AG09319 (cell line): ENCODE data around the gene TEDC2.

ENCODE experiments used
- DNase-seq: peaks from one replicate; pipeline ENCODE4 v3.0.0-alpha.2; 2010; ENCODE audit warnings: low read depth; ENCODE audit errors: extremely low read depth
- TF ChIP-seq, protein P1 (sequence below): IDR thresholded peaks from 2 replicates; pipeline ENCODE4 v1.5.1; 2011; ENCODE audit warnings: low read depth, mild to moderate bottlenecking, inconsistent platforms, low read length, moderate library complexity

Gene TEDC2

DNA sequence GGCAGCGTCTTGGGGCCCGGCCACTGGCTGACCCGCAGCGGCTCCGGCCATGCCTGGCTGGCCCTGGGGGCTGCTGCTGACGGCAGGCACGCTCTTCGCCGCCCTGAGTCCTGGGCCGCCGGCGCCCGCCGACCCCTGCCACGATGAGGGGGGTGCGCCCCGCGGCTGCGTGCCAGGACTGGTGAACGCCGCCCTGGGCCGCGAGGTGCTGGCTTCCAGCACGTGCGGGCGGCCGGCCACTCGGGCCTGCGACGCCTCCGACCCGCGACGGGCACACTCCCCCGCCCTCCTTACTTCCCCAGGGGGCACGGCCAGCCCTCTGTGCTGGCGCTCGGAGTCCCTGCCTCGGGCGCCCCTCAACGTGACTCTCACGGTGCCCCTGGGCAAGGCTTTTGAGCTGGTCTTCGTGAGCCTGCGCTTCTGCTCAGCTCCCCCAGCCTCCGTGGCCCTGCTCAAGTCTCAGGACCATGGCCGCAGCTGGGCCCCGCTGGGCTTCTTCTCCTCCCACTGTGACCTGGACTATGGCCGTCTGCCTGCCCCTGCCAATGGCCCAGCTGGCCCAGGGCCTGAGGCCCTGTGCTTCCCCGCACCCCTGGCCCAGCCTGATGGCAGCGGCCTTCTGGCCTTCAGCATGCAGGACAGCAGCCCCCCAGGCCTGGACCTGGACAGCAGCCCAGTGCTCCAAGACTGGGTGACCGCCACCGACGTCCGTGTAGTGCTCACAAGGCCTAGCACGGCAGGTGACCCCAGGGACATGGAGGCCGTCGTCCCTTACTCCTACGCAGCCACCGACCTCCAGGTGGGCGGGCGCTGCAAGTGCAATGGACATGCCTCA is 12.0 kb downstream of the TEDC2 start:
- DNase-seq, result no peak
- TF ChIP-seq, protein P1, sequence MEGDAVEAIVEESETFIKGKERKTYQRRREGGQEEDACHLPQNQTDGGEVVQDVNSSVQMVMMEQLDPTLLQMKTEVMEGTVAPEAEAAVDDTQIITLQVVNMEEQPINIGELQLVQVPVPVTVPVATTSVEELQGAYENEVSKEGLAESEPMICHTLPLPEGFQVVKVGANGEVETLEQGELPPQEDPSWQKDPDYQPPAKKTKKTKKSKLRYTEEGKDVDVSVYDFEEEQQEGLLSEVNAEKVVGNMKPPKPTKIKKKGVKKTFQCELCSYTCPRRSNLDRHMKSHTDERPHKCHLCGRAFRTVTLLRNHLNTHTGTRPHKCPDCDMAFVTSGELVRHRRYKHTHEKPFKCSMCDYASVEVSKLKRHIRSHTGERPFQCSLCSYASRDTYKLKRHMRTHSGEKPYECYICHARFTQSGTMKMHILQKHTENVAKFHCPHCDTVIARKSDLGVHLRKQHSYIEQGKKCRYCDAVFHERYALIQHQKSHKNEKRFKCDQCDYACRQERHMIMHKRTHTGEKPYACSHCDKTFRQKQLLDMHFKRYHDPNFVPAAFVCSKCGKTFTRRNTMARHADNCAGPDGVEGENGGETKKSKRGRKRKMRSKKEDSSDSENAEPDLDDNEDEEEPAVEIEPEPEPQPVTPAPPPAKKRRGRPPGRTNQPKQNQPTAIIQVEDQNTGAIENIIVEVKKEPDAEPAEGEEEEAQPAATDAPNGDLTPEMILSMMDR, result no peak

DNA sequence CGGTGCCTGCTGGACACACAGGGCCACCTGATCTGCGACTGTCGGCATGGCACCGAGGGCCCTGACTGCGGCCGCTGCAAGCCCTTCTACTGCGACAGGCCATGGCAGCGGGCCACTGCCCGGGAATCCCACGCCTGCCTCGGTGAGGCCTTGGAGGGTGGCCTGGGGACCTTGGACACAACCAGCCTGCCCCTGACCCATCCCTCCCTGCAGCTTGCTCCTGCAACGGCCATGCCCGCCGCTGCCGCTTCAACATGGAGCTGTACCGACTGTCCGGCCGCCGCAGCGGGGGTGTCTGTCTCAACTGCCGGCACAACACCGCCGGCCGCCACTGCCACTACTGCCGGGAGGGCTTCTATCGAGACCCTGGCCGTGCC is 12.6 kb downstream of the TEDC2 start:
- no peak for DNase-seq

DNA sequence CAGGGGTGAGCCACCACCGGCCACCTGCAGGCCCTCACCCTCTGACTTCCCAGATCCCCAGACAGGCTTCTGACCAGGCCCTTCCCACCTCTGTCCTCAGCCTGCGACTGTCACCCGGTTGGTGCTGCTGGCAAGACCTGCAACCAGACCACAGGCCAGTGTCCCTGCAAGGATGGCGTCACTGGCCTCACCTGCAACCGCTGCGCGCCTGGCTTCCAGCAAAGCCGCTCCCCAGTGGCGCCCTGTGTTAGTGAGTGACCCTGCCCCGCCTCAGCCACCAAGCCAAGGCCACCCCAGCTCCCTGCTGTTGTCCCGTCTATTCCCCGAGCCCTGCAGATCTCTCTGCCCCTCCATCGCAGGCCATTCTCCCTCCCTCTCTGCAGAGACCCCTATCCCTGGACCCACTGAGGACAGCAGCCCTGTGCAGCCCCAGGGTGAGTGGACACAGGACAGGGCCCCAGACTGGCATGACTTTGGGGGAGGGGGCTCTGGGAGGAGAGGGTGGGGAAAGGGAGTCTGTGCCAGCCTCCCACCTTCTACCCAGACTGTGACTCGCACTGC is 13.1 kb downstream of the TEDC2 start:
- TF ChIP-seq, protein P1, result no peak
- no peak for DNase-seq

More for the DNA sequence above, 12.6 kb downstream of the TEDC2 start:
- TF ChIP-seq, protein P1, result no peak

DNA sequence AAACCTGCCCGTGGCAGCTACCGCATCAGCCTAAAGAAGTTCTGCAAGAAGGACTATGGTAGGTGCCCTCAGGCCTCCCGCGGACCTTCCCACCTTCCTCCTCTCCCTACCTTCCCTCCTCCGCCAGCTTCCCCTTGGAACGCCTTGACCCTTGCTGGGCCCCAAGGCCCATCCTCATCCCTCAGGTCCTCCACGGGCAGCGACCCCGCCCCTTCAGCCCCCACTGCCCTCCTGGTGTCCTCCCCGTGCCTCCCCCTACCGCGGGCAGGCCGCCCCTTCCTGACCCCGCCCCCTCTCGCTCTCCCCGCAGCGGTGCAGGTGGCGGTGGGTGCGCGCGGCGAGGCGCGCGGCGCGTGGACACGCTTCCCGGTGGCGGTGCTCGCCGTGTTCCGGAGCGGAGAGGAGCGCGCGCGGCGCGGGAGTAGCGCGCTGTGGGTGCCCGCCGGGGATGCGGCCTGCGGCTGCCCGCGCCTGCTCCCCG is 13.6 kb downstream of the TEDC2 start:
- no peak for DNase-seq
- TF ChIP-seq, protein P1, result no peak

DNA sequence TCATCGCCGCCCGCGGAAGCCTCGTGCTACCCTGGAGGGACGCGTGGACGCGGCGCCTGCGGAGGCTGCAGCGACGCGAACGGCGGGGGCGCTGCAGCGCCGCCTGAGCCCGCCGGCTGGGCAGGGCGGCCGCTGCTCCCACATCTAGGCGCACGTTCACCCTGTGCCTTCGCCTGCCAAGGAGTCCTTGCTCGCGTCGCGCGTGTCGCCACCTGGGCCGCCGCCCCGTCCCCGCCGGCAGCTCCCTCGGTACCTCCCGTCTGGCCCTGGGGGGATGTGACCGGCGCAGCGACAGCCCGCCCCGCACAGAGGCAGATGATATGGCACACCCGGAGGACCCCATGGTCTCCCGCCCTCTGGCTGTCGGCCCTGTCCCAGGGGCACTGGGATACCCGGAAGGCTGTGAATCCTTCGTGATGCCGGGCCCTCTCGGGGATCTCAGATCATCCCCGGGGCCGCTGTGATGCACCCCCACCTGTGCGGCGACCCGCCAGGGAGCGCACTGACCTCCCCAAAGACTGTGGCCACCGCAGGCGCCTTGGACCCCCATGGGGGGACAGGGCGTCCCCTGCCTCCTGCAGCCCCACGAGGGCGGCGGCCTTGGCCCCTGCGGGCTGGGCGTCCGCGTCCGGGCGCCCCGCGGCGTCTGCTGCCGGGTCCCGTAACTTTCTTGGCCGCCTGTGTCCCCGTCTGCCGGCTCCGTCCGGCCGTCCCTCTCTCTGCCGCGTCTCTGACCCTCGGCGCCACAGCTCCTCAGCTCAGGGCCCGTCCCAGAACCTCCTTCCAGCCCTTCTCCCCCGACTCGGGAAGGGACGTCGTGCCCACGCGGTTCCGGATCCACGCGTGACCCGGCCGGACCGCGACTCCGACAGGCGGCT is 14.3 kb downstream of the TEDC2 start:
- TF ChIP-seq, protein P1, result peak; percentile 17
- DNase-seq, result no peak

DNA sequence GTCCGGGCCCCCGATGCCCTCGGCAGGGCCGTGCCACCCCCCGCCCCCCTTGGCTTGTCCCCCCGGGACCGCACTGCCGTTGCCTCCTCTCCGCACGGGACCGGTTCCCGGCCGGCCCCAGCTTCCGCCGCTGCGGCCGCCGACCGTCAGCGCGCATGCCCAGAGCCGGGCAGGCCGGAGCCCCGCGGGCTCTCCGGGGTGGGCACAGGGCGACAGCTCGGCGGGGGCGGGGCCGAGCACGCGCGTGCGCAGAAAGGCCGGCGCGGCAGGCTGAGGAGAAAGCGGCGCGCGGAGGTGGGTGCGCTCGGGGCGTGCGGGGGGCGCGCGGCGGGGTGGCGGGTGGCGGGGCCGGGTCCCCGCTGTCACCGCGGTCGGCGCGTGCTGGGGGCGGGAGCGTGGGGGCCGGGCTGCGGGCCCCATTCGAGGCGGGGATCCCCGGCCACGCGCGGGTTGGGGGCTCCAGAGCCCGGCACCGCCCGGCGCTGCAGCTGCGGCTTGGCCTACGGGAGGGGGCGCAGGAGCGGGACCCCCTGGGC is 15.0 kb downstream of the TEDC2 start, which contains the start of gene TBC1D24:
Gene TBC1D24 (plus strand): TSS at position 251 of the 536 bp plus-strand sequence. CDS start 21,022 bp downstream, outside the sequence.
- DNase-seq, result peak; percentile 44
- TF ChIP-seq, protein P1, result no peak
